SIG-M5 treated with dmso at 0.1 percent for 504 hours (cell line): ENCODE data around the gene SPDYA.

Experiments used
- DNase-seq: peaks from one replicate; lab custom pipeline; 2025; ENCODE audit not compliant: unreplicated experiment; lab: John Stamatoyannopoulos, UW

SPDYA gene

DNA sequence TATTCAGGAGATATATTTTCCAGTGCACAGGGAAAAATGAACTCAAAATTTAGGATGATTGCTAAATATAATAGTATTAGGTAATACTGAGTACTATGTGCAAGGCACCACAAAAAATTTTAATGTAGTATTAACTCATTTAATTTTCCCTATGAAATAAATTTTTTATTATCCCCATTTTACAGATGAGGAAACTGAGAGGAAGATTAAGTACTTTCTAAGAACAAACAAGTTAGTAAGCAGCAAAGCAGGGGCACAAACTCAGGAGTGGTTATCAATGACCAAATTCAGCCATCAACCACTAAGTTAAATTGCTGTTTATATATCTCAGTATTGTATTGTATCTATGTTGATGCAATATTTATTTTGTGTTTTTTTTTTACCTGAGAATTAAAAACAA is 14.2 kb downstream of the SPDYA start:
- no peak for DNase-seq

DNA sequence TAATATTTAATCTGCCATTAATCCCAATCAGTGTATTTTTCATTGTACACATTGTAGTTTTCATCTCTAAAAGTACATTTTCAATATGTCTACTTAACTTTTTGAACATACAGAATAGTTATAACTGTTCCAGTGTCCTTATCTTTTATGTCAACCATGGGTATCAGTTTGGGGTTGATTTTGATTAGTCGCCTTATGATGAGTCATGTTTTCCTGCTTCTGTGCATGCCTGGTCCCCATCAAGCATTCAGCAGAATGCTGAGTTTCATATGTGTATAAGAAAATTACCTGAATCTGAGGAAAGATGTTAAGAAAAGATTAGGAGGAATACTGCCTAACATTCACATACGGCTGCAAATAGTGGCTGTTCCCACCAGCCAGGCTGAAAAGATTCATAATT is 17.7 kb downstream of the SPDYA start:
- no peak for DNase-seq

DNA sequence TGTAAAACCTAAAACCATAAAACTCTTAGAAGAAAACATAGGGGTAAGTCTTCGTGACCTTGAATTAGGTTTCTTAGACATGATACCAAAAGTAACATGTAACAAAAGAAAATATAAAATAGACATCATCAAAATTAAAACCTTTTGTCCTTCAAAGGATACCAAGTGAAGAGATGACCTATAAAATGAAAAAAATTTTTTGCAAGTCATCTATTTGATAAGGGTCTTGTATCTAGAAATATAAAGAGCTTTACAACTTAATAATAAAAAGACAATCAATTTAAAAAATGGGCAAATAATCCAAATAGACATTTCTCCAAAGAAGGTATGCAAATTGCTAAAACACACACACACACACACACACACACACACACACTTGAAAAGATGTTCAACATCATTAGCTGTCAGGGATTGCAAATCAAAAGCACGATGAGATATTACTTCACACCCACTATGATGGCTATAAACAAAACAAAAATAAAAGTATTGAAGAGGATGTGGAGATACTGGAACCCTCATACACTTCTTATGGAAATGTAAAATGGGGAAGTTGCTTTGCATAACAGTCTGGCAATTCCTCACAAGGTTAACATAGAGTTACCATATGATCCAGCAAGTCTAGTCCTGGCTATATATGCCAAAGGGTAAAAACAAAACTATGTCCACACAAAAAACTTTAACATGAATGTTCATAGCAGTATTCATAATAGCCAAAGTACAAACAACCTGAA is 23.3 kb downstream of the SPDYA start:
- DNase-seq = peak; percentile 34

DNA sequence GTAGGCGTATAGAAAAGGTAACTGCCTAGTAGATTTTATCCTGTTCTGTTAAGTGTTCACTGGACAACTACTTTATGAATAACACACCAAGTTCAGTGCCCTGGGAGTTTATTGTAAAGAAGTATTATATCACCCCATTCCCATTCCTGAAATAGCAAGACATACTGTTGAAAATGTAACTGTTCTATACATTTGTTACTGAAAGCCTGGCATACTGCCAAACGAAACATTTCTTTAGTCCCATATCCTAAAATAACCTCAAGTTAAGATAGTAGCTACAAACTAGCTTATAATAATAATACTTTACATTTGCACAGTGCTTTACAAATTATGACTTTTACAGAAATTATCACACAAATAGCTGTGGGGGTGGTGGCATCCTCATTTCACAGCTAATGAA is 25.1 kb downstream of the SPDYA start:
- no peak for DNase-seq

GRCh38 chr2:28838971-28839370 is 28.3 kb downstream of the SPDYA start:
- DNase-seq = no peak

- DNase-seq = no peak
Observed at GRCh38 chr2:28842042-28842441, 31.4 kb downstream of the SPDYA start.

DNA sequence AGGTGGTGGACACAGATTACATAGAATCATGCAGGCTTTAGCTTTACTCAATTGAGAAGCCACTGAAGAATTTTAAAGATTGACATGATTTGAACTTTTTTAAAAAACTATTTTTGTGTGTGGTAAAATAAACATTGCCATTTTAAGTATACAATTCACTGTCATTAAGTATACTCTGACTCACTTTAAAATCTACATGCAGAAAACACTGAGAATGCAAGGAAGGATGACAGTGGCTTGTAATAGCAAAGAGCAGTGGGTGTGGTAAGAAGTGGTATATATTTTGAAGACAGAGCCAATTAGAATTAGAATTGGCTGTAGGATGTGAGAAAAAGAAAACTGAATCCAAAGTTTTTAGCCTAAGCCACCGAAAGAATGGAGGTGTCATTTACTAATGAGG is 44.6 kb downstream of the SPDYA start:
- no peak for DNase-seq

GRCh38 chr2:28855977-28856376 is 45.3 kb downstream of the SPDYA start:
- DNase-seq = no peak

DNA sequence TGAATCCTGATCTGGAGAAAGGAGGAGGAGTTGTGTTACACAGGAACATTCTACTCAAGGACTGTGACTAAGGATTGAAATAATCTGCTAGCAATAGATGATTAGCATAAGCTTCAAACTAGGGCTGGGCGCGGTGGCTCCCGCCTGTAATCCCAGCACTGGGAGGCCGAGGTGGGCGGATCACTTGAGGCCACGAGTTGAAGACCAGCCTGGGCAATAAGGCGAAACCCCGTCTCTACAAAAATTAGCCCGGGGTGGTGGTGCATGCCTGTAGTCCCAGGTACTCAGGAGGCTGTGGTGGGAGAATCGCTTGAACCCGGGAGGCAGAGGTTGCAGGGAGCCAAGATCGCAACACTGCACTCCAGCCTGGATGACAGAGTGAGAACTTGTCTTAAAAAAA is 58.0 kb downstream of the SPDYA start:
- DNase-seq = no peak

GRCh38 chr2:28869494-28870145 is 59.0 kb downstream of the SPDYA start:
- no peak for DNase-seq

DNA sequence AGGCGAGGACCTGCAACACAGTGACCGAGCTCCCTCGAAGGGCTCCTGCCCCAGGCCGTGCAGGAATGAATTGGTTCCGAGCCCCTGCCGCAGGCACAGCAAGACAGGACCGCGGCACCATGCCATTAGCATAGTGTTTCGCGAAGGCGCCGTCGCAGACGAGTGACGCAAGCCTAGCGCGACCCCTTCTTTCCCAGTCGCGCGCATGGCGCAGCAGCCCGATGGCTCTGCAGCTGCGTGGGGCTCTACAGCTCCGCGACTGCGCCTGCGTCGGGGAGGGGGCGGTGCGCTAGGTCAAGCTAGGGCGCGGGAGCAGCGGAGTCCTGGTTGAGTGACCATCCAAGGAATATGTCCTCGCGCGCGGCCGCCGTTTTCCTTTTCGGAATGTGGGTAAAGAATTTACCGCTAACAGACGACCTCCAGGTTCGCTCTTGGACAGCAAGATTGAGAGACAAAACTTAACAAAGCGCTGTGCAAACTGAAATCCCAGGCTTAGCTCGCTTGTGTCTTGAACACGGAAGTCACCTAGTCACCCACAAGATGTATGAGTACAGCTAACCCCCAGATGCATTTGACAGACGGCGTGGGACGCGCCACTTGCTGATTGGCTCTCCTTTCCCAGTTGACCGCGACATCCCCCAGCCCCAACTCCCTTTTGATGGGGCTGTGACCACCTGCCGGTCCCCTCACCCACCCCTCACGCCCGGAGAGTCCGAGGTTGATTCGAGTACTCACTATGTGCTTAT is 59.7 kb downstream of the SPDYA start, which contains the start of gene TRMT61B:
TRMT61B (minus strand) TSS at position 164 of the 746 bp plus-strand sequence; CDS start at position 132, 32 bp downstream.
- peak; percentile 96 for DNase-seq

- no peak for DNase-seq
Observed at GRCh38 chr2:28871620-28872019, 61.0 kb downstream of the SPDYA start.

- DNase-seq = no peak
Observed at GRCh38 chr2:28880193-28880592, 69.6 kb downstream of the SPDYA start.

- DNase-seq = no peak
Observed at GRCh38 chr2:28893488-28893887, 82.9 kb downstream of the SPDYA start.

DNA sequence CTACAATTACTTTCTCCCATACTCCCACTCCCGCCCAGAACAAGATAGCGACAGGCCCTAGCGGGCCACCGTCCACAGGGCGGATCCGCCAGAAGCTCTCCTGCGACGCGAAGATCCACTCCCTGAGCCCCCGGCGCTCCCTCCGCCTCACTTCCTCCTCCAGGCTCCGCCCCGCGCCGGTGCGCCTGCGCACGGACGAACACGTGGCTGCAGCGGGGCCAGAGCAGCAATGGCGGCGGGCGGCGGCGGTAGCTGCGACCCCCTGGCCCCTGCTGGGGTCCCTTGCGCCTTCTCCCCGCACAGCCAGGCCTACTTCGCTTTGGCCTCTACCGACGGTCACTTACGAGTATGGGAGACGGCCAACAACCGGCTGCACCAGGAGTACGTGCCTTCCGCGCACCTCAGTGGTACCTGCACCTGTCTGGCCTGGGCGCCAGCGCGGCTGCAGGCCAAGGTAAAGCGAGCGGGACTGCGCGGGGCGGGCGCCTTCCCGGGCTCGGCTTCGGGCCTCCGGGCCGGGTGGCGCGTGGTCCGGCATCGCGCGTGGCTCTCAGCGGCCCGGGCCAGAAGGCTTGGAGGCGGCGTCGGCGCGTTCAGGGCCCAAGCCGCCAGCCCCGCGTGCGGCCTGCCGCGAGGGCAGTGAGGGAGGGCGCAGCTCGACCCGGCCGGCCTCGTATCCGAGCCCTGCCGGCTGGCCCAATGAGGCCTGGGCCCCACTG is 84.0 kb downstream of the SPDYA start, which contains the start of gene WDR43:
WDR43 (plus strand) TSS at position 198 of the 719 bp plus-strand sequence; CDS start at position 230, 32 bp downstream.
- peak; percentile 99 for DNase-seq

GRCh38 chr2:28895189-28895893 is 84.7 kb downstream of the SPDYA start:
- peak; percentile 43 for DNase-seq

- no peak for DNase-seq
Observed at GRCh38 chr2:28896906-28897305, 86.3 kb downstream of the SPDYA start.

DNA sequence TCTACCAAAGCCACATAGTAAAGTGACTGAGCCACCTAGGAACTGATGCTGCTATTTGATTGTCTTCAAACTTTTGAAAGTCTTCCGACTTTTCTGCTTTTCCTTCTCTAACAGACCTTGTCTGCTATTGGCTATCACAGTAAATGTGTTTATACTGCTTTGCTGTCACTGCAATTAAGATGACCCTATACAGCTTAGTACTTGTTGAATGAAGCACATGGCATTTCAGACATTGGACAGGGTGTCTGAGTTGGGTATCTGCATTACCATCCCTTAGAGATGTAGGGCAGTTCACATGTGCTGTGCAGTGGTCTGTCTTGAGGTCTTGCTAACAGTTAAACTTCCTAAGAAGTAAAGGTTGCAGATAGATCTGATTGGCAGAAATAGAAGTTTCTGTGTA is 87.4 kb downstream of the SPDYA start:
- DNase-seq = no peak
